Measurements from ENCODE around the gene MAP1LC3B.

Gene MAP1LC3B

DNA sequence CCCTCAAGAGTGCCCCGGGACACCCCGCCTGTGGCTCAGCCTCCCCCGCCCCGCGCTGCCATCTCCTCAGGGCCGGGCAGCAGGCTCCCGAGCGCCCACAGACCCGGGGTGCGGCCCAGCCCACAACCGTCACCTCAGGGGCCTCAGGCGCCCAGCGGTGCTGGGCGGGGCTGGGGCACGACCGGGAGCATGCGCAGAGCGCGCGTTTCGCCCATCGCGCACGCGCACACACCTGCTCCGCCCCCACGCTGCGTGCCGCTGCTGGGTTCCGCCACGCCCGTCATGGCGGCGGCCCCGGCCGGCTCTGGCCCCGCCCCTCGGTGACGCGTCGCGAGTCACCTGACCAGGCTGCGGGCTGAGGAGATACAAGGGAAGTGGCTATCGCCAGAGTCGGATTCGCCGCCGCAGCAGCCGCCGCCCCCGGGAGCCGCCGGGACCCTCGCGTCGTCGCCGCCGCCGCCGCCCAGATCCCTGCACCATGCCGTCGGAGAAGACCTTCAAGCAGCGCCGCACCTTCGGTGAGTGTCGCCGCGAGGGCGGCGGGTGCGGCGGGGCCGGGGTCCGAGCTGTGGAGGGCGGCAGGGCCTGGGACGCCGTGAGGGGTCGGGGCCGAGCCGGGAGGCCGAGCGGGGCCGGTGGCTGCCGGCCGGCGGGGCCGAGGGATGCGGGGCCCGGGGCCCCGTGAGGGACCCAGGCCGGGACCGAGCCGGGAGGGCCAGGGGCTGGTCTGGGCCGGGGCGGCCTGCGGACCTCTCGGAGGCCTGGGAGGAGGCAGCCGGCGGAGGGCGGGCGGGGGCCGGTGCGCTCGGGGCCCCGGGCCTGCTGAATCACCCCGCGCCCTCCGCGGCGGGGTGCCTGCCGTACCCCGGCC is at the start of gene MAP1LC3B:
TSS of gene MAP1LC3B (plus strand) at position 387 of the 871 bp plus-strand sequence. CDS start at position 479, 92 bp downstream.
- peak; percentile 97 to 99 for DNase-seq

DNA sequence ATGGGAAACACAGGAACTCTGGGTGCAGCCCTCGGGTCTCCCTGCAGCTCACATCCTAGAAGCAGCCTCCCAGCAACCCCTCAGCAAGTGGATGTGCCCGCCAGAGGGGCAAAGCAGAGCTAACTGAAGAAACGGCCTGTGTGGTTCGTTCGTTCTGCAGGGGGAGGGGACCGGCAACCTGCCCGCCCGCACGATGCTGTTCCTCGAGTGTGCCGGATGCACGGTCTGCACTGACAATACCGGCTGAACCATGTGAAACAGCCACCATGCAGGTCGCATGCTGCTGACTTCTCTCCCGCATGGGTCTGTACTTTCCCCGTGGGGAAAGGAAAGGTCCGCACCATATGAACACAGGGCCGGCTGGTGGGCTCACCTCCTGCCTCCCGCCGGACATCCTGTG is 49.6 kb upstream of the MAP1LC3B start:
- DNase-seq, result no peak

DNA sequence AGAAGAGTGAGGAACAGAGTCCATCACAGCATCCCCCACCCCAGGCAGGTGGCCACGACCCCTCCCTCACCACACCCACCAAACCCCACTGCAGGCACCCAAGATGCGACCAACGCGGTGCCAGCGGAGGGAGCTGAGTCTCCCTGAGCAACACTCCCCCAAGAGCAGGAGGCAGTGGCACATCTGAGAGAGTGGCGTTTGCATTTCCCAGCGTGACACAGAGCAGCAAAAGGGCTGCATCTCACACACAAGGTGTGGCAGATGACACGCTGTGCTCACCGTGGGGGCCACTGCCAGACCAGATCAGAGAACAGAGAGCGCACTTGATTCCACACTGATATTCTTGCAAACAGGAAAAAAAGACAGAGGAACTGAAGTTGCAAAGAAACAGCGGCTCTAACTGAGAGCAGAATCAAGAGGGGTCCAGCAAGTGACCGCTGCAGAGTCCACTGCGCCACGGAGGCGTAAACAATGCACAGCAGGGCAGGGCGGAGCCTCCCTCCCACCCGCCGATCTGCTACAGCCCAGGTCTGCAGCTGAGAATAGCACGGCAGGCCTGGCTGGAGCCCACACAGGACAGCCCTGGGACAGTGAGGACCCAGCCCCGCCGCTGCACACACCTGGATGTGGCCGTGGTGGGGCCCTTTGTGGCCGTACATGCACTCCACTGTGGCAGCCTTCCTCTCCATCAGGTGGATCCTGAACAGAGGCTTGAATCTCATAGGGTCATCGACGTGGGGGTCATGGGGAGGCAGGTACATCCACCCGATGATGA is 49.0 kb upstream of the MAP1LC3B start:
- no peak for DNase-seq

DNA sequence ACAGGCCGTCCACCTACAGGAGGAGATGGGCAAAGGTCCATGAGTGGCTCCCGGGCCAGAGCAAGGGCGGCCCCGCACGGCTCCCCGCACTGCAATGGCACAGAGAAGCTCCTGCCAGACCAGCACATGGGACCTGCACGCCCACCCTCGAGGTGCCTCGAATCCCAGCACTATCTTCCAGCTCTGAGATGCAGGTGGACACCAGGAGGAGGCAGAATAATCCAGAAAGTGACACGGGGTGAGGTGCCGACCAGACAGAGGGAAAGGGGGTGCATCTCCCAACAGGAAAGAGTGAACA is 48.4 kb upstream of the MAP1LC3B start:
- DNase-seq, result no peak

DNA sequence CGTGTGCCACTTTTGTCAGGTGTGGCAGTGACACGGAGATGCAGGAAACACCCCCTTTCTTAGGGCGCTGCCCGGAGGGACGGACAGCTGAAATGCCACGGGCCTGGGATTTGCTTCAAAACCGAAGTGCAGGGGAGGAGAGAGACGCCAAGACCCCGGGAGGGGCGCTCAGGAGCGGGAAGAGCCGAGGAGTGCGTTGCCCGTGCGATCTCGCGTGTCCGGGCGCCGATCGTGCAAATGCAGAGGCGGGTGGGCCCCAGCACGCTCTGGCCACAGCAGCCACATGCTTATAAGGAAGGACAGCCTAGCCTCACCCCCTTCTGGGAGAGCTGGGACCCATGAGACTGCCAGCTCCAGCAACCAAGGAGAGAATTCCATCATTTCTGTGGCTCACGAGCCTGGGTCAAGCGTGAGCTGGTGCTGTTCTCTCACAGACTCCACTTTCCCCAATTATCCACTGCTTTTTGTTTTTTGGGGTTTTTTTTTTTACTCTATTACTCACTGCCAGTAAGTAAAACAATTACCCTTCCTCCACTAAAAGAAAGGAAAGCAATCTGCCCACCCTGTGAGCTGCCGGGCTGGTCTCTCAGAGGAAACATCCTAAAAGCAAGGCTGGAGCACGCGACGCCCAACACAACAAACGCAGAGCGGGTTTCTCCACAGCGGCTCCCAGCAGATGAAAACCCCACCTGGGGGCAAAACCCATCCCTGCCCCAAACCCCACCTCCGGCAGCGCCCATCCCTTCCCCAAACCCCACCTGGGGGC is 47.8 kb upstream of the MAP1LC3B start:
- DNase-seq, result no peak

DNA sequence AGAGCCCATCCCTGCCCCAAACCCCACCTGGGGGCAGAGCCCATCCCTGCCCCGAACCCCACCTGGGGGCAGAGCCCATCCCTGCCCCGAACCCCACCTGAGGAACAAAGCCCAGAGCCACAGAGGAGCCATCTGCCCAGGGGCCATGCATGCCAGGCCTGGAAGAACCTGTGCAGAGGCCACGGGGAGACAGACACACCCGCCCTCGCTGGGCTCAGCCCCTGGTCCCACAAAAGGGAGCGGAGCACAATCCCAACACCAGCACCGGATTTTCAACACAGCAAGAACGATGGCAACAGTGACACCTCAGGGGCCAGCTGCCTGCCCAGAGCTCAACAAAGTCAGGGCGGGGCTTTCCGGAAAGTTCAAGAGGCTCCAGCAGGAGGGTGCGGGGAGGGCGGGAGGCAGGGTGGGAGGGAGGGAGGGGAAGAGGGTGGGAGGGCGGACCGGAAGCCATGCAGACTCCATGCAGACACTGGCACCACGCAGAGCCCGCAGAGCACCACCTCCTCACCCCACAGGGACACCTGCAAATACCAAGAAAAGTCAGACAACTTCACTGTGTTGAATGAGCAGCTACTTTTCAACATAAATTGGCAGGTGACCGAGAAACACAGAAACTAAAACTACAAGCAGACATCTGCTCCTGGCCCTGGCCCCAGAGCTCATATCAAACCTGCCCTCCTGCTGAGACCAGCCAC is 47.1 kb upstream of the MAP1LC3B start:
- peak; percentile 37 to 65 for DNase-seq

DNA sequence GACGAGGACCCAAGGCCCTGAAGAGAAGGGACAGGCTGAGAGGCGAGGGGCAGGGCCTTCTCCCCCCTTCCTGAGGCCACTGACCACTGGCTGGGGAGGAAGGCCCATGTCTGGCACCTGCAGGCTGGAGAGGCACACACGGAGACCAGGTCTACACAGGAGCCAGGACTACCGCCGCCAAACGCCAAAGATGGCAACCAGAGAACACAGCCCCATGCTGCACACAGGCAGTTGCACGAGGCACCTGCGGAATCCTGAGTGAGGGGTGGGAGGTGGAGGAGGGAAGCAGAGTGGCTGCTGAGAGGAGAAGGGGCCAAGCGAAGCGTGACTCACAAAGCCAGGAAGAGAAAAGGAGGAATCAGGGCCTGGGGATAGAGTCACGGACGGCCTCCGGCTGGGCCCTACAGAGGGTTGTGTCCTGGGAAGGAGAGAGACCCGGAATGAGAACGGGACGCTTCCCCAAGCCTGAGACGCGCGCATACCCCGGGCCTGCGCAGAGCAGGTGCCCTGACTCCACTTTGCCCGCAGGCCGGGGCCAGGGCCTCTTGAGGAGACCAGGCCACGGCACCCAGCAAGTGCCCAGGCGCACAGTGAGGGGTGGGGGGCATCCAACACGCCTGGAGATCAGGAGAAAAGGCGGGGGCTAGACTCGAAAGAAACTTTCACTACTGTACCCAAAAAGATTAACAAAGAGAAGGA is 46.3 kb upstream of the MAP1LC3B start:
- no peak for DNase-seq

DNA sequence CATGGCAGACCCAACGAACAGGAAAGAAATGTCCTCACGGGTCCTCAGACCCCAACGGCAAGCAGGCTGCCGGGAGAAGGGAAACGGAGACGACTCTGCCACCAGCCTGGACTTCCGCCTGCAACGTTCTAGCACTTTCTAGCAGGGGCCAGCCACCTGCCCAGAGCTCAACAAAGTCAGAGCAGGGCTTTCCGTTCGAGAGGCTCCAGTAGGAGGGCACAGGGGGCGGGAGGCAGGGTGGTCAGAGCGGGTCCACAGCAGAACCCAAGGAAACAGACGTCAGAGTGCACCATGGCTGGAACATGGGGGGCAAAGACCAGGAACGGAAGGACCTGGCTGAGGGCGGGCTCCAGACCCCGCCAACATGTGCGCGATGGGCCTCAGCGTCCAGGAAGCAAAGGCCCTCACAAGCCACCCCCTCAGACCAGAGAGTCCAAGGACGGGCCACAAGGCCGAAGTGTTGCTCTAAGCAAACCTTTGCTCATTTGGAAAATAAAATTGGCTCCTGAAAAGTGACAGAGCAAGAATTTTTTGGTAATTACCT is 45.5 kb upstream of the MAP1LC3B start:
- DNase-seq, result no peak

DNA sequence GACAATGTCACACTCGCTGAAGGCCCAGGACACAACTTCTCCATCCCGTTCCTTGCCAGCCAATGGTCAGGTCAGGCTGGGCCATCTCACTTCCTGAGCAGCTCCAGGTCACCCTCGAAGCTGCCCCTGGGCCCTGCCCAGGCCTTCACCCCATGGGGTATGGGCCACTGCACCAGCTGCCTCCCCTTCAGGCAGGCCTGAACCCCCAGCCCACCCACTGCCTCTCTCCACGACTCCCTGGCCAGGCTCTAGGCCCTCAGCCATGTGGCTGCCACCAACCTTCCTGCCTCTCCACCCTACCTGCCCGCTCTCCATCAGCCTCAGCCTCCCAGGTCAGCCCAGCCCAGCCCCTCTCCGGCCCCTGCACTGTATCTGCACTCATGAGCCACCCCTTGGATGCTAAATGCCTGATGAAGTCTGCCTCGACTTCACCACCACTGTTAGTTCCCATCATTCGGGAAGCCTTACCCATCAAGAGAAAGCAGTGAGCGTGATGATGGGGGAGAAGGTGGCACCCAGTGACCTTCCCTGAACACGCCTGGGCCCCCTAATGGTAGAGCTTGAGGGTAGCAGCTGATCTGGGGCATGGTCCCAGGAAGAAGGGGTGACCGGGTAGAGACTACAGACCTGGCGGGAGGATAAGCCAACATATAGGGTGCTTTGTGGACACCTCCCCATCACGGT is 44.1 kb upstream of the MAP1LC3B start:
- no peak for DNase-seq

DNA sequence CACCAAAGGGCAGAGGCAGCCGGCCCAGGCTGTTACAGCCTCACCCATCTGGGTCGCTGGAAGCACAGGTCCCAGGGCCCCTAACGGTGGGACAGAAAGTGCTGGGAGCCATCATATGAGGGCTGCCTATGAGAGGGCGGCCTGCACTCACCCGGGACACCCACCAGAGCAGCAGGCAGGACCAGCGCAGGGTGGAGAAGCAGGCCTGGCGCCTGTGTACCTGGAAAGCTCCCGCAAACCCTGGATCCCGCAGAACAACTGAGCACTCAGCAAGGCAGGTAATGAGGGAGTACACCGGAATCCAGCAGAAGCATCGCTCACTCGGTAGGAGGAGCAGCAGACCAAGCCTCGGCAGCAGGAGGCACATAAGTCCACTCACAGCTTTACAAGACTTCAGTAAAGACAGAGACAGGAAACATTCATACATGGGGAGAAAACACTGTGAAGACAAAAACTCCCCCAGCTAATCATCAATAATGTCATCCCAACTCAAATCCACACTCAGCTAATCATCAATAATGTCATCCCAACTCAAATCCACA is 43.4 kb upstream of the MAP1LC3B start:
- no peak for DNase-seq

DNA sequence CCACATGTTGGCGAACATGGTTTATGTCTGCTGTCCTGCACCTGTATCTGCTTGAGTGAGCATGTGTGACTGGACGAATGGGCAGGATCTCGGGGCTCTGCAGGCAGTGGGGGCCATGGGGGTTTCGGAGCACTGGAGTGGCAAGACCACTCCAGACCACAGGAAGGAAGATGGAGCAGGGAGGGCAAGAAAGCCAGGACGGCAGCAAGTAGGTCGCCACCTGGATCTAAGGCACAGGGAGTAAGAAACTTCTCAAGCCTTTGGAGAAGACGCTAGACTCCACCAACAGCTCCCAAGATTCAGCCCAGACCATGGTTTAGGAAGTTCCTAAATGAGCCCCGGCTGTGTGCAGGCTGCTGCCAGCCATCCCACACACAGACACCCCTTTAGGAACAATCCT is 42.1 kb upstream of the MAP1LC3B start:
- DNase-seq, result no peak

DNA sequence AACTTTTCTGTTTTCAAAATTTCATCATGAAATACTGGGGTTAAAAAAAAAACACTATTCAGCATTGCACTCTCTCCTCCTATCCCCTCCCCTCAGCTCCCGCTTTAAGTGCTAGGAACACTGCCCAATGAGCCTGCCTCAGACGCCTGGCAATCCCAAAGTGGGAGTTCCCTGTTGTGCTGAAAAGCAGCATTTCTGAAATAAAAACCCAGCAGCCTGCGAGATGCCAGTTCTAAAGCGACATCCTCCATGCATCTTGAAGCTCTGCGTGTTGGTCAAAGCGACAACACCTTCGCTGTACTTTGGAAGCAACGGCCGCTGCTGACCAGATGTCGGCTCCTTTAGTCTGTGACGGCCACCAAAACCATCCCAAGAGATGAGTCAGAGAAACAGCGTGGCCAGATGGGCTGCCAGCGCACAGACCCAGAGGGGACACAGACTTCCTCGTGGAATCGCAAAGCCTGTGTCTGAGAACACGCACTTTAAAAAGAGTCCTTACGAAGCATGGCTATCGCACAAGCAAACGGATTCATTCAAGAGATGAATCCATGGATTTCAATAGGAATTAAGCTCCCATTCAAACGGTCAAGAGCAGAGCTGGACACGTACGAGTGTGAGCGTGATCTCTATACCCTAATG is 41.3 kb upstream of the MAP1LC3B start:
- DNase-seq, result no peak

DNA sequence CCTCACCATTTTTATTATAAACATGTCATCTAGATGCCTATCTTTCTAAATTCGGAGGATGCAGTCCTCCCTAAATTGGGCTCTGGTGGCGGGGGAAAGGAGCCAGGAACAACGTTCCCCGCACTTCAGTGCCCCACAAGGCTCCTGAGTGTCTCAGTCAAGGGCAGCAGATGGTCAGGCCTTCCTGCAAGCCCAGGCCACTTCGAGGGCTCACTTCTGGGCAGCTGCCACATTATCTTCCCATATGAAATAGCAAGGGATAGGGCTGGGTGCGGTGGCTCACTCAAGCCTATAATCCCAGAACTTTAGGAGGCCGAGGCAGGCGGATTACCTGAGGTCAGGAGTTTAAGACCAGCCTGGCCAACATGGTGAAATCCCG is 40.8 kb upstream of the MAP1LC3B start:
- DNase-seq, result no peak

DNA sequence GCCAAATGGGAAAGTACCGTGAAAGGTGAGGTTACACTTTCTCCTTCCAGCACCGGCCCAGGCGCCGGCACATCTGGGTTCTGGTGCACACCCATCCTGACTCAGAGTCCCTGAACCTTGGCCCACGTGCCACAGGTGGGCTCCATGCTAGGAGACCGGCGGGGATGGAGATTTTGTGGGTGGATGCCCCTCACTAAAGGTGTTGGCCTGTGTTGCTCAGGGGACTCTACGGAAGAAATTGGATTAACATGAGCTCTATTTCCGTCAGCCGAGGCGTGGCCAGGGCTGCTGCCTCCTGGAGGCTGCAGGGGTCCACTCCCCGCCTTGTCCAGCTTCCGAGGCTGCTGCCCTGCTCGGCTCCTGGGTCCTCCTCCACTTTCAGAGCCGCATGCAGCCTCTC is 39.3 kb upstream of the MAP1LC3B start:
- no peak for DNase-seq

DNA sequence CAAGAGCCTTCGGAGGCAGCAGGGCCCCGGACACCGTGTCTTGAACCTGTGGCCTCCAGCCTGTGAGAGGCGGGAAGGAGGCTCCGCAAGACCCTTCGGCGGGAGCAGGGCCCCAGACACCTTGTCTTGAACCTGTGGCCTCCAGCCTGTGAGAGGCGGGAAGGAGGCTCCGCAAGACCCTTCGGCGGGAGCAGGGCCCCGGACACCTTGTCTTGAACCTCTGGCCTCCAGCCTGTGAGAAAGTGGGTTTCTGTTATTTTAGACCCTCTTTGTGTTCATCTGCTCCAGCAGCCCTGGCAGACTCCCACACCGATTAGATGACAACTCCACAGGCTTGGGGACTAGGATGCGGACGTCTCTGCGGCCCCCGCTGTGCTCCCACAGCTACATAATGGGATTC is 38.5 kb upstream of the MAP1LC3B start:
- DNase-seq, result no peak

DNA sequence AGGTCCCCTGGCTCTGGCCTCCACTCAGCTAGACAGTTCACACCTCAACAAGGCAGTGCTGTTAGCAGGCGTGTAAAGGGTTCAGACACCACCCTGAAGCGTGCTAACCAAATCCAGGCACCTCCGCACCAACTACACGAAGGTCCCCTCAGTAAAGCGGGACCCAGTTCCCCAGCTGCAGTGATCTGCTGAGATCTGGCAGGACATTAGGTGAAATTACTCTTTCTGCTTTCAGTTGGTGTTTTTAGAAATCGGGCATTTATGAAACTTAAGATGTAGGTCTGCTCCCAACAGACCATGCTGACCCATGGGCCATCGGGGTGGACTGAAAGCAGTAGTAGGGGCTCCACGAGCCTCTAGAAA is 35.7 kb upstream of the MAP1LC3B start:
- no peak for DNase-seq

DNA sequence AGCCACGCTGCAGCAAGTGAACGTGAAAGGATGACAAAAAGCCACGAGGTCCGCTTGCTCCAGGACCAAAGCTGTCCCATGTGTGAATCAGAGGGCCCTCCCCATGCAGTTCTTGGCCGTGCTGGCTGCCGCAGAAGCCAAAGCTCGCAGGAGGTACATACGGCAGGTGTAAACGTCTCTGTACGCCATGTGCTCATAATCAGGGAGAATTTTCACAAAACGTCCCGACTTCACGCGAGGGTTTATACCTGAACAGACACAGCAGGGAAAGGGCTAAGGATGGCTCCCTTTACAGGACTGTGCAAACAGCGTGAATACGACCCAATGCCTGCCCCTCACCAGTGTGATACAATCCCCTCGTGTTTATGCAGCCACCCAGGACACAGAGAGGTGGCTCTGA is 33.9 kb upstream of the MAP1LC3B start:
- no peak for DNase-seq

DNA sequence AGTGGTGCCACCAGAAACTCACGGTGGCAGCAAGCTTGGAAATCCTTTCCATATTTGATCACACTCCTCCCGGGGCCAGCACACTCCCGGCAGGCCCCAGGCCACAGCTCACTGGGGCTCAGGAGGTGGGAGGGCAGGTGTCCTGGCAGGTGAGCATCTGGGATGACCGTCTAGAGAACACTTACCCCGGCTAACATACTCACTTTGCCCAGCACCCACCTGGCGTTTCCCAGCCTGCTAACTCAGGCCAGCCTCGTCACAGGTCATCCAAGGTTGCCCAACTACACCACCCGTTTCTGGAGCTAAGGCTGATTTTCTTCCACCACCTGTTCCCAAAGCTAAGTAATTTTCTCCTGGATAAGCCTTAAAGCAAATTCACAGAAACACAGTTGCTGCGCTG is 33.4 kb upstream of the MAP1LC3B start:
- no peak for DNase-seq

DNA sequence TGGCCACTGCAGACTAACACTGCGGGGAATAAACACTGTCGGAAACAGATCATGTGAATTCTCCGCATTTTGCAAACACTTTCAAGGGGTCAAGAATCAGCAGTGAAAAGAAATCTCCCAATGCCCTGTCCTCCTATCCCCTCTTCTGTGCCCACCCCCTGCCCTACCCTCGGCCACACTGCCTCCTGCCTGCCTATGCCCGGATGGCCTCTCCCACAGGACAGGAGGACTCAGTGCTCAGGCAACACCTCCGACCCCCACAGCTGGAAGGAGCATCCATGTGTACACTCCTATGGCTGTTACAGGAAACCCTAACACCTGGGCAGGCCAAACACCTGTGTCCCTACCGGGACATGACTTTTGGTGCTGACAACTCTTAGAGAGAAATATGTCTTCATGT is 33.0 kb upstream of the MAP1LC3B start:
- DNase-seq, result no peak

DNA sequence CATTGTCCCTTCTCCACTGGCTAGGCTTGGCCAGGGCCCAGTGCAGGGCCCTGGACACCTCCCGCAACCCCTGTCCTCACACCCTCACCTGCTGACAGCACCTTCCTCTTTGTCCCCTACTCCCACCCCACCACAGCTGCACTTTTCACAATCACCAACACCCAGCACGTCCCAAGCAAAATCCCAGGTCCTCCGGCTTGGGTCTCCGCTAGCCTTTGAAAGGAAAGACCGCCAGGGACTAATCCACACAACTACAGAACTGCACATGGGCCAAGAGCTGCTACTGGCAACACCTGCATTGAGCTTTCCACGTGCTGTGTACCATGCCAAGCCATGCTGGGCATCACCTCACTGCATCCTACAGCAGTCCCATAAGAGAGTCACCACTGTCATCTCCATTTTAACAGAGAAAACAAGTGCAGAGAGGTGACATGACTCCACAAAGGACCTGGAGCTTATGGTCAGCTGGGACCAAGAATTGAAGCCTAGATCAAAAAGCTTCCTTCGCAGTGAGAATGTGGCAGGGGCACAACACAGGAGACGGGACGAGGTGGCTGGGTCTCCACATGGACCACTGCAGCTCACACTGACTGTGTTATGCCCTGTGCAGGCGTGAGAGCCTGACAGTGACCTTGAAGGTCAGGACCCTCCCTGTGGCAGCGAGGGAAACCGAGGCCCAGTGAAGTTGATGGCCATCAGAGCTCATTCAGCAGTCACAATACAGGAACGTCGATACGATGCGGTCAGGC is 31.1 kb upstream of the MAP1LC3B start:
- DNase-seq, result no peak

All from stimulated activated CD4-positive, alpha-beta T cell treated with anti-CD3 and anti-CD28 coated beads, Interleukin-4, amount 100 ng/mL, for 4 hours (primary cell).